Parathyroid adenoma (tissue), 2 donors: Measurements from ENCODE around the gene LARGE1.

Experiments used
- H2AFZ ChIP-seq: fragments of 300-600 bp; sonication (generic); one replicate; pipeline ENCODE4 v1.7.0; 2017; ENCODE audit warnings: antibody characterized with exemption, mild to moderate bottlenecking
- H3K27ac ChIP-seq: fragments of 300-600 bp; sonication (generic); one replicate; pipeline ENCODE4 v1.7.0; 2017
- H3K27me3 ChIP-seq: fragments of 300-600 bp; sonication (generic); one replicate; pipeline ENCODE4 v1.7.0; 2017; ENCODE audit warnings: low read length; ENCODE audit not compliant: control insufficient read depth, insufficient read depth
- H3K36me3 ChIP-seq: fragments of 300-600 bp; sonication (generic); one replicate; pipeline ENCODE4 v1.7.0; 2017; ENCODE audit warnings: low read length; ENCODE audit not compliant: control insufficient read depth, insufficient read depth
- H3K4me1 ChIP-seq: fragments of 300-600 bp; sonication (generic); one replicate; pipeline ENCODE4 v1.7.0; 2017; ENCODE audit warnings: control low read depth
- H3K4me2 ChIP-seq: fragments of 300-600 bp; sonication (generic); one replicate; pipeline ENCODE4 v1.7.0; 2017; ENCODE audit warnings: low read length
- H3K4me3 ChIP-seq: fragments of 300-600 bp; sonication (generic); one replicate; pipeline ENCODE4 v1.7.0; 2017; ENCODE audit warnings: low read depth, low read length
- H3K79me2 ChIP-seq: fragments of 300-600 bp; sonication (generic); one replicate; pipeline ENCODE4 v1.7.0; 2017; ENCODE audit warnings: control low read depth
- H3K9ac ChIP-seq: fragments of 300-600 bp; sonication (generic); one replicate; pipeline ENCODE4 v1.7.0; 2017; ENCODE audit warnings: mild to moderate bottlenecking
- H3K9me3 ChIP-seq: fragments of 300-600 bp; sonication (generic); one replicate; pipeline ENCODE4 v1.7.0; 2017; ENCODE audit warnings: low read length; ENCODE audit not compliant: control insufficient read depth
- TF ChIP-seq, protein P1 (sequence below): fragments of 300-600 bp; sonication (generic); IDR thresholded peaks from one replicate; pipeline ENCODE4 v1.7.0; 2017; ENCODE audit warnings: antibody characterized with exemption, mild to moderate bottlenecking
- donor health status: primary hyperparathyroidism.

LARGE1 gene

DNA sequence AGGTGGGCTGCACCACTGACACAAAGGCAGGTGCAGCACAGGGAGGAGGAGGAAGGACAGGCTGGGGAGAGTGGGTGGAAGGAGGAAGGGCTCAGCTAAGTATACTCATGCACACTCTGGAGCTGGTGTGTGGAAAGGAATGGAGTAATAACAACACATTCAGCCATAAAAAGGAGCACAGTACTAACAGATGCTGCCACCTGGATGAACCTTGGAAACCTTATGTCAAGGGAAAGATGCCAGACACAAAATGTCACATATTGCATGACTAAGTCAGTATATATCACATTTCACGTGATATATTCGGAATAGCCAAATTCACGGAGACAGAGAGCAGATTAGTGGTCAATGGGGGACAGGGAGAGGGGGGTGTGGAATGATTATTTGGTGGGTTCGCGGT lies 472.5 kb downstream of the LARGE1 start:
- TF ChIP-seq, protein P1, sequence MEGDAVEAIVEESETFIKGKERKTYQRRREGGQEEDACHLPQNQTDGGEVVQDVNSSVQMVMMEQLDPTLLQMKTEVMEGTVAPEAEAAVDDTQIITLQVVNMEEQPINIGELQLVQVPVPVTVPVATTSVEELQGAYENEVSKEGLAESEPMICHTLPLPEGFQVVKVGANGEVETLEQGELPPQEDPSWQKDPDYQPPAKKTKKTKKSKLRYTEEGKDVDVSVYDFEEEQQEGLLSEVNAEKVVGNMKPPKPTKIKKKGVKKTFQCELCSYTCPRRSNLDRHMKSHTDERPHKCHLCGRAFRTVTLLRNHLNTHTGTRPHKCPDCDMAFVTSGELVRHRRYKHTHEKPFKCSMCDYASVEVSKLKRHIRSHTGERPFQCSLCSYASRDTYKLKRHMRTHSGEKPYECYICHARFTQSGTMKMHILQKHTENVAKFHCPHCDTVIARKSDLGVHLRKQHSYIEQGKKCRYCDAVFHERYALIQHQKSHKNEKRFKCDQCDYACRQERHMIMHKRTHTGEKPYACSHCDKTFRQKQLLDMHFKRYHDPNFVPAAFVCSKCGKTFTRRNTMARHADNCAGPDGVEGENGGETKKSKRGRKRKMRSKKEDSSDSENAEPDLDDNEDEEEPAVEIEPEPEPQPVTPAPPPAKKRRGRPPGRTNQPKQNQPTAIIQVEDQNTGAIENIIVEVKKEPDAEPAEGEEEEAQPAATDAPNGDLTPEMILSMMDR, result no peak
- H3K4me3 ChIP-seq, result no peak overlapping the region

DNA sequence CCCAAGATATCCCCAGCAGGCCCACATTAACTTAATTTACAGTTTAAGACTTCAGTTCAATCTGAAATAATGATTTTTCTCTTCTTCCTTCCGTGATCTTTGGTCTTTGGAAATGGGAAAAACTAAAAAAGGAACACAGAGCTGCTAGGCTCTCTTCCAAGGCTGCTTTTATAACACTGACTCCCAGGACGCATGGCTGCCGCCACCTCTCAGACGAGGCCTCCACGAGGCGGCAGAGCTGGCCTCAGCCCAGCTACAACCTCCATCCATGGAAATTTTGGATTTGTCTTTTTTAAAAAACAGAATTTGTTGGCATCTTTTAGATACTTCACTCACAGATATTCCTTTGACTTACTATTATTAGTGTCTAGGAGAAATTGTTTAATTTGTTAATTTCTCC lies 476.6 kb downstream of the LARGE1 start:
- Histone ChIP-seq H3K9me3 (no peaks in the 10 kb centered on the region), H2AFZ (no peak overlapping the region), H3K4me3 (no peak overlapping the region), H3K36me3 (no peaks in the 10 kb centered on the region), H3K27me3 (no peaks in the 10 kb centered on the region), H3K4me2 (no peak overlapping the region), H3K9ac (no peak overlapping the region), H3K4me1 (no peaks in the 10 kb centered on the region), H3K79me2 (no peaks in the 10 kb centered on the region), H3K27ac (no peak overlapping the region)
- TF ChIP-seq, protein P1, result no peak

More for the DNA sequence above, 472.5 kb downstream of the LARGE1 start:
- Histone ChIP-seq H3K27ac (no peak overlapping the region), H3K9ac (no peak overlapping the region), H3K79me2 (no peaks in the 10 kb centered on the region), H3K27me3 (no peaks in the 10 kb centered on the region), H3K9me3 (no peaks in the 10 kb centered on the region), H3K4me2 (no peak overlapping the region), H3K36me3 (no peaks in the 10 kb centered on the region), H3K4me1 (no peaks in the 10 kb centered on the region), H2AFZ (no peak overlapping the region)

DNA sequence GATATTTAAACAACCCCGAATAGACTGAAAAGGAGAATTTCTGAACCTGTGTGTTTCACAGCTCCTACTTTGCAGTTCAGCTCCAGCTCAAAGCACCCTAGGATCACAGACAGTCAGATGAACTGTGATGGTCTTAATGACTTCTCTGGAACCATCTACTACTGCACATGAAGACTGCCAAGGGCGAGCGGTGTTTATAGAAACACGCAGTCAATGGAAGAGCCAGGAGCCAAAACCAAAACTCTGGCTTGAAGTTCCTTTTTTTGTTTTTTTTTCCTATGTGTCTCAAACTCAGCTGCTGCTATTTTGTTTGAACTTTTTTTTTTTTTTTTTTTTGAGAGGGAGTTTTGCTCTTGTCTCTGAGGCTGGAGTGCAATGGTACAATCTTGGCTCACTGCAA lies 479.5 kb downstream of the LARGE1 start:
- no peak overlapping the region for H3K9ac ChIP-seq
- no peaks in the 10 kb centered on the region for H3K79me2 ChIP-seq
- no peak overlapping the region for H2AFZ ChIP-seq
- no peaks in the 10 kb centered on the region for H3K9me3 ChIP-seq
- H3K4me3 ChIP-seq, result no peak overlapping the region
- H3K4me2 ChIP-seq, result no peak overlapping the region
- H3K27ac ChIP-seq, result no peak overlapping the region
- TF ChIP-seq, protein P1, result no peak
- no peaks in the 10 kb centered on the region for H3K27me3 ChIP-seq
- H3K4me1 ChIP-seq, result no peaks in the 10 kb centered on the region
- no peaks in the 10 kb centered on the region for H3K36me3 ChIP-seq

DNA sequence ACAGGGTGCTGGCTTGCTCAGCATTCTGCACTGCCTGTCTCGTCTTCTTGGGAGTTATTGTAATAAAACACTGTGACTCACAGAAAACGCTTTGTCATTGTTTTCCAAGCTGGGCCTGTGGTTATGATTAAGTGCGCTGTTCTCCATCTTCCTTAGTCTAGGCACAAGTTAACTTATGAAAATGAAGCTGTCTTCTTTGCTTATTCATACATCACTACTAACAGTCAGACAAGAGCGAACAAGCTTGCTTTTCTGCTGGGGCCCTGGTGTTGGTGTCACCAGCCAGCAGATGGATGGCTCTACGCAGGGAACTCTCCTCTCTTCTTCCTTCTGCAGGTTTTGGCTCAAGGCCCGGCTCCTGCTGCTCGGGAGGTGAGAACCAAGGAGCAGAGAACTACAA lies 482.0 kb downstream of the LARGE1 start:
- Histone ChIP-seq H3K4me1 (no peaks in the 10 kb centered on the region), H3K36me3 (no peaks in the 10 kb centered on the region), H3K27me3 (no peaks in the 10 kb centered on the region), H3K4me2 (no peak overlapping the region), H3K27ac (no peak overlapping the region), H3K9ac (no peak overlapping the region), H3K9me3 (no peaks in the 10 kb centered on the region), H3K4me3 (no peak overlapping the region), H3K79me2 (no peaks in the 10 kb centered on the region), H2AFZ (no peak overlapping the region)
- TF ChIP-seq, protein P1, result no peak

DNA sequence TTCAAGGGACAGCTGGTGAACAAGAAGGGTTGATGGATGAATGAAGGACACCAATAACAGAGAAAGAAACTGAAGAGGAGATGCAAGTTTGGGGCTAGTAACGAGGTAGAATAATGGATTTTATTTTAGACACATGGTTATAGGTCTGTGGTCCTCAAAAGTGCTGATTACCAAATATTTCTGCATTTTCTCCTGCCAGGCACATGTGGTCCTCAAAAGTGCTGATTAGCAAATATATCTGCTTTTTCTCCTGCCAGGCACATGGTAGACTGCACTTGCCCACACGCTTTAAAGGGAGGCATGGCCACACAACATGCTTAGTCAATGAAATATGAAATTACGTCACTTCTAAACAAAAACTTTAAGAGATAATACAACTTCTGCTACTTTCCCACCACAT lies 489.0 kb downstream of the LARGE1 start:
- Histone ChIP-seq H3K9me3 (no peaks in the 10 kb centered on the region), H3K27ac (no peak overlapping the region), H3K4me3 (no peak overlapping the region), H2AFZ (no peak overlapping the region), H3K36me3 (no peaks in the 10 kb centered on the region), H3K4me2 (no peak overlapping the region), H3K4me1 (no peaks in the 10 kb centered on the region), H3K79me2 (no peaks in the 10 kb centered on the region), H3K27me3 (no peaks in the 10 kb centered on the region), H3K9ac (no peak overlapping the region)
- TF ChIP-seq, protein P1, result no peak
